NCI-H748 (cell line): ENCODE results near the gene MC1R.

Experiments used
- DNase-seq: peaks from one replicate; lab custom pipeline; 2025; ENCODE audit not compliant: unreplicated experiment; lab: John Stamatoyannopoulos, UW

MC1R gene

GRCh38 chr16:89895482-89896250 is 23.0 kb upstream of the MC1R start:
- DNase-seq, result no peak

DNA sequence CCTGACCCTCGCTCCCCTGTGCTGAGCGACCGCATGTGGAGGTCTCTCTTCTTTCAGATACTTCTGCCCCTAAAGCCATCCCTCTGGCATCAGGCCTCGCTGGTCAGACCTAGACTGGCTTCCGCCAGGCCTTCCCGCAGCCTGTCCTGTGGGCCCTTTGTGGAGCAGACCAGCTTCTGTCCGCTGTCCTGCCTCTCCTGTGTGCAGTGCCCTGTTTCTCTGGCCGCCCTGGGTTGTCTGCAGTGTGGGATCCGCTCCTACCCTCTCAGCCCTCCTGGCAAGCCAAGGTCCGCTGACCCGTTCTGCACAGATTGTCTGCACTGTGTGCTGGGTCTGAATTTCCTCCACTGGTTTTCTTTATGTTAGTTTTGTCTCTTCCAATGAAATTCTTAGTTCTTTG is 21.5 kb upstream of the MC1R start:
- DNase-seq, result no peak

GRCh38 chr16:89898201-89898967 is 20.3 kb upstream of the MC1R start:
- DNase-seq, result no peak

- DNase-seq, result no peak
Measured at GRCh38 chr16:89899879-89900481, 18.7 kb upstream of the MC1R start.

- DNase-seq, result no peak
Measured at GRCh38 chr16:89900885-89901284, 17.8 kb upstream of the MC1R start.

DNA sequence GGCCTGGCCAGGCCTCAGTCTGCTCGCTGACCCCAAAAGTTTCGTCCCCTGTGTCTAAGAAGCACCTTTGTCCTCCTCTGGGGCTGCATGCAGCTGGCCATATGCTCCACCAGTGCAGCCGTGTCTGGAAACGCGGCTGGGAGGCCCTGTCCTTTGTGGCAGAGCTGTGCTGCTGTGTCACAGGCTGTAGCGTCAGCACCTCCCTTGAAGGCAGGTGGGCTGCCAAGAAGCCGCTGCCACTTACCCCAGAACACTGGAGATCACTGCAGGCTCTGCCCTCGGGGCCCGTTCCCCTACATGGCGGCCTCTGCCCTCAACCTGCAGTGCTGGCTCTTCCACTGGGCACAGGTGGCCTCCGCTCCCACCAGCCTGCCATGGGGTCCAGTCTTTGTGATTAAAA is 15.7 kb upstream of the MC1R start:
- DNase-seq, result peak; percentile 3

GRCh38 chr16:89903908-89904515 is 14.7 kb upstream of the MC1R start:
- no peak for DNase-seq

DNA sequence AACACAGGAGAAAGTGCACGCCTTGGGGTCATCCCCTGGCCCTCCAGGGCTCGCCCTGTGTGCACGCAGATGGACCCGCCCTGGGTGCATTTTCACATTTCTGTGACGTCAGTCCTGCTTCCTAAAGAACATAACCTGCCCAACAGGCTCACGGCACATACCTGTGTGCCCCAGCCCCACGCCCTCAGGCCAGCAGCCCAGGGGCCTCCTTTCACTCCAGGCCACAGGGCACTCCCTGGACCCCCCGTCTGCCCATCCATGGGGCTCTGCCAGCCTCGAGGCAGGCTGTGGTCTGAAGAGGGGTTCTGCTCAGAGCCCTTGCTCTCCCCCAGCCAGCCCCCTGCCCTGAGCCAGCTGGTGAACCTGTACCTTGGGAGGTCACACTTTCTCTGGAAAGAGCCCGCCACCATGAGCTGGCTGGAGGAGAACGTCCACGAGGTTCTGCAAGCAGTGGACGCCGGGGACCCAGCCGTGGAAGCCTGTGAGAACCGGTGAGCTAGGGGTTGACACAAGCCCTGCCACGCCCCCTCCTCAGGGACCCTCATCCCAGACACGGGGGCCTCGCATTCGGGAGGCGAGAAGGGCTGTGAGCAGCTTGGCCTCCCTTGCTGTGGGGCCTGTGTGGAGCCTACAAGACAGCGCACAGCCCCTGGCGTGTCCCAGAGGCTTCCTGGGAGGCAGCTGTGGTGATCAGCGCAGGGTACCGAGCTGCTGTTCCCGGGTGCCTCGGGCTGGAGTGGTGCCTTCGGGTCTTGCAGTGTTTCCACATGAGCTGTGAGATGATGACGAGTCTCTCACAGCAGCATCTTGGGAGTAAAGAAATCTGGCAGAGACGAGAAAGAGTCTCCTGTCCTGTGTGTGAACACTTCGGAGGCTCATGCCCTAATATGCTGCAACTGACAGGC is 13.8 kb upstream of the MC1R start:
- no peak for DNase-seq

DNA sequence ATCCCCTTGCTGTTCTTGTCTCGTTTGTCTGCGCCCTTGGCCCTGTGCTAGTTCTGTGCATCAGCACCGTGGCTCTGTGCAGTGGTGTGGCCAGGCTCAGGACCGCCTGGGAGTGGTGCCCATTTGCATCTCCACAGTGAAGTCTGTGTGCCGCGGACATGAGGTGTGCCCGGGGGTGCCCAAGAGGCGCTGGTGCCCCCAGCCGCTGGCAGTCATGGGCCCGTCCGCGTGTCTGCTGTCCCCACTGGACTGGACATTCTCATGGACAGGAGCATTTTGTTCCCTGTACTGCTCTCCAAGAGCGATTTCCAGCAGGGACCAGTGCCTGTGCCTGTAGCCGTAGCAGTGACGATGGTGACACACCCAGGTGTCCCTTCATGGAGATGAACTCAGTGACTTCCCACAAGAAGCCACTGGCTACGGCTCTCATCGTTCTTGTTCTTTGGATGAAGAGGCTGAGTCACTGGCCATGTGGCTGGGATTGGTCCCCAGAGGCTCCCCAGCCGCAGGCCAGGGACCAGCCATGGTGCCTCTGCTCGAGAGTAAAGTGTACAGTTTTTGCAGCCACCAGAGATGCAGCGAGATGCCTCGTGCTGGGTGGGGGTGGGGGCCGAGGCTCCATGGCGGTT is 13.0 kb upstream of the MC1R start:
- no peak for DNase-seq

GRCh38 chr16:89906140-89907025 is 12.3 kb upstream of the MC1R start:
- no peak for DNase-seq

- no peak for DNase-seq
Measured at GRCh38 chr16:89907055-89907814, 11.4 kb upstream of the MC1R start.

- no peak for DNase-seq
Measured at GRCh38 chr16:89908236-89908635, 10.4 kb upstream of the MC1R start.

- DNase-seq, result peak; percentile 59
Measured at GRCh38 chr16:89909777-89910716, 8.6 kb upstream of the MC1R start.

DNA sequence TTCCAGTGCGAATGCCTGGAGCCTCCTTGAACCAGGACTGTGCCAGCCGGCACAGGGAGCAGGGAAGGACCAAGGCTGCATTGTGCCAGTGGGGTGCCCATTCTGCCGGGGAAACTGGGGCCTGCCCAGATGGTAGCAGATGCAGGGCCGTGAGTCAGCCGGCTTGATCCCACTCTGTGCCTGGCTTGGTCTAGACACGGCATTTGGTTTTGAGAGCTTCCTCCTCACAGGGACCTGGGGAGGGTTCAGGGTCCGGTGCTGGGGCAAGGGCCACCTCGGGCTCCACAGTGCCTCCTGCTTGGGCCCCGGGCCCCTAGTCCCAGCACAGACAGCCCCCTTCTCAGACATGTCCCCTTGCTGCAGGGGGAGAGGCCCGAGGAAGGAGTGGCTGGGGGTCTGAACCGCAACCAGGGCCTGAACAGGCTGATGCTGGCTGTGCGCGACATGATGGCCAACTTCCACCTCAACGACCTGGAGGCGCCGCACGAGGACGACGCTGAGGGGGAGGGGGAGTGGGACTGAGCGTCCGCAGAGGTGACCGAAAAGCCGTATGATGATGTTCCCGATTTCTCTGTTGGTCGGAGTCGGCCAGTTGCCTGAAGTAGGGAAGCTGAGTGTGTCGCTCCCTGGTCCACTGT is 7.8 kb upstream of the MC1R start:
- DNase-seq, result no peak

GRCh38 chr16:89911375-89911774 is 7.3 kb upstream of the MC1R start:
- DNase-seq, result no peak

DNA sequence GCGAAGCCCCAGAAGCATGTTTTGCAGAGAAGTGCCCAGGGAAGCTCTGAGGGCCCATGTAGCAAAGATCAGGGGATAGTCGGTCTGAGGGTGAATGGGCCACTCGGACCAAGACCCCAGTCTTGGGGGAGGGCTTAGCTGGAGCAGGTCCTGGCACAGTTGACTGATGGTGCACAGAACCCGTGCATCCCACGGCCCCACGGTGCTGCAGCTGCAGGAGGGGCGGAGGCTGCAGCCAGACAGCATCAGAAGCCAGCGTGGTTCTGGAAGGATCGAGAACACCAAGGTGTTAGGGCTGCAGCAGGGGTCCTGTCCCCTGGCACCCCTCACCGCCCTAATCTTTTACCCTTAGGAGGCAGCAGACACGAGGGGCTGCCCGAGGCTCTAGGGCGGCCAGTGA is 6.5 kb upstream of the MC1R start:
- no peak for DNase-seq

DNA sequence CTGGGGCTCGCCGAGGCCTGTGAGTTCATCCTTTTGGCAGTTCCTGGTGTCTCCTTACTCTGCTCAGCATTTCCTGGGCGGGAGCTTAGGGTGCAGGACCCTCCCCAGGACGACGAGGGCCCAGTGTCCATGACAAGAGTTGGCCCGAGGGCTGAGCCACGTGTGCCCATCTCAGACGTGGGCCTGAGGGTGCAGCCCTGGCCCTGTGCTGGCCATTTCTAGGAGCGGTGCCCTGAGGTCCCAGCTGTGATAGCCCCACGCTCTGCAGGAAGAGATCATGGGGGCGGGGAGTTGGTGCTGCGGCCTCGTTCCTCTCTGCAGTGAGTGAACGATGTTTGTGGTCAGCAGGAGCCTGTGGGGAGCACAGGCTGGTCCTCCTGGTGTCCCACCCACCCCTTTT is 6.0 kb upstream of the MC1R start:
- no peak for DNase-seq
